ENCODE results near the gene LCA5L. TPM values are rescaled to one million over a fixed set of nuclear protein-coding genes. Genes with fewer than 3 reads are reported as not detected.

The LCA5L gene
- total RNA-seq, 1 donor from 2014 or later = 2.6 TPM

DNA sequence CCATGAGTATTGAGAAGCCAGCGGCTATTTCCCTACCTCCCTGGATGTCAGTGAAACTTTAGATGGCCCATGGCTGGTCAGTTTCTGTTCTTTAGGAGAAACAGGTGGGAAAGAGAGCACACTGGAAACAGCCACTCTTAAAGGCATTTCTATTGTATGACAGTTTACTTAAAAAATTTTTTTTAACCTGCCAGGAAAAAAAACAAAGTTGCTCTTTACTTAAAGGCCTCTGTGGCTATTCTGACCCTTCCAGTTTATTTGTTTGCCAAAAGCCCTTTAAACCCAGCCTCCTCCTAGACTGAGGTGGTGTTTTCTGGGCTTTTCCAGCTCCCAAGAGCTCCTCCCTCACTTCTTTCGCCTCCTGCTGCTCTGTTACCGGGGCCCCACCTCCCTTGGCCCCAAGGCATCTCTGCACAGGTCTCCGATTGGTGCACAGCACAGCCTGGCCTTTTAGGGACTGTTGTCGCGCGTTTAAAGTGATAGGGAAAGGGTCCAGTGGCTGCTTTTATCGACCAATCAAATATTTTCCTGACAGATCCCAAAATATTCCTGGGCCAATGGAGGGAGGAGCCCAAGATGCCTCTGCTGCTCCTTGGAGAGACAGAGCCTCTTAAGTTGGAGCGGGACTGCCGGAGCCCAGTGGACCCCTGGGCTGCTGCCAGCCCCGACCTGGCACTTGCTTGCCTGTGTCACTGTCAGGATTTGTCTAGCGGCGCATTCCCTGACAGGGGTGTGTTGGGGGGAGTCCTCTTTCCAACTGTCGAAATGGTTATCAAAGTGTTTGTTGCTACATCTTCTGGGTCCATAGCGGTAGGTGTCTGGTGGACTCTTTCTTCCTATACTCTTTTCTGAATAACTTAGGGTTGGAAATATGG is 6.0 kb upstream of the LCA5L start, which contains the start of gene SH3BGR:
Gene SH3BGR (plus strand): TSS at position 639 of the 875 bp plus-strand sequence. CDS start 127 bp downstream, at position 766.
- peak within 1 kb of the TSS; percentile 35 for H3K4me3 Mint-ChIP-seq
- H3K4me1 Mint-ChIP-seq (ENCODE audit: unreplicated experiment) = peaks cover 14% of the 10 kb centered on the region
- DNase-seq (ENCODE audit: extremely low spot score, unreplicated experiment) = no peak
- H3K36me3 Mint-ChIP-seq = no peaks in the 10 kb centered on the region
- H3K9me3 Mint-ChIP-seq = no peaks in the 10 kb centered on the region
- no peaks in the 10 kb centered on the region for H3K27me3 Mint-ChIP-seq
- no peak within 1 kb of the TSS for H3K27ac Mint-ChIP-seq
- TF ChIP-seq, protein P1, sequence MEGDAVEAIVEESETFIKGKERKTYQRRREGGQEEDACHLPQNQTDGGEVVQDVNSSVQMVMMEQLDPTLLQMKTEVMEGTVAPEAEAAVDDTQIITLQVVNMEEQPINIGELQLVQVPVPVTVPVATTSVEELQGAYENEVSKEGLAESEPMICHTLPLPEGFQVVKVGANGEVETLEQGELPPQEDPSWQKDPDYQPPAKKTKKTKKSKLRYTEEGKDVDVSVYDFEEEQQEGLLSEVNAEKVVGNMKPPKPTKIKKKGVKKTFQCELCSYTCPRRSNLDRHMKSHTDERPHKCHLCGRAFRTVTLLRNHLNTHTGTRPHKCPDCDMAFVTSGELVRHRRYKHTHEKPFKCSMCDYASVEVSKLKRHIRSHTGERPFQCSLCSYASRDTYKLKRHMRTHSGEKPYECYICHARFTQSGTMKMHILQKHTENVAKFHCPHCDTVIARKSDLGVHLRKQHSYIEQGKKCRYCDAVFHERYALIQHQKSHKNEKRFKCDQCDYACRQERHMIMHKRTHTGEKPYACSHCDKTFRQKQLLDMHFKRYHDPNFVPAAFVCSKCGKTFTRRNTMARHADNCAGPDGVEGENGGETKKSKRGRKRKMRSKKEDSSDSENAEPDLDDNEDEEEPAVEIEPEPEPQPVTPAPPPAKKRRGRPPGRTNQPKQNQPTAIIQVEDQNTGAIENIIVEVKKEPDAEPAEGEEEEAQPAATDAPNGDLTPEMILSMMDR (conservative IDR thresholded peaks at IDR 0.05) = no peak

DNA sequence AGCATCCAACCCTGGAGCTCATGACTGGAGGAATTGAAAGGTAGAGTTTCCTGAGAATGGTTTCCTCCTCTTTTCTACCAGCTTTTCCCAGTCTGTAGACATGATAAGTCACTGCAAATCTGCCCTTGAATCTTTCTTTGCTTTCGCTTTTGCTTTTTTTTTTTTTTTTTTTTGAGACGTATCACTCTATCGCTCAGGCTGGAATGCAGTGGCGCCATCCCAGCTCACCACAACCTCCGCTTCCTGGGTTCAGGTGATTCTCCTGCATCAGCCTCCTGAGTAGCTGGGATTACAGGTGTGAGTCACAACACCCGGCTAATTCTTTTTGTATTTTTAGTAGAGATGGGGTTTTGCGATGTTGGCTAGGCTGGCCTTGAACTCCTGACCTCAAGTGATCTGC is 1.7 kb upstream of the LCA5L start:
- Mint-ChIP-seq H3K9me3 (no peaks in the 10 kb centered on the region), H3K4me1 (ENCODE audit: unreplicated experiment) (peaks cover 21% of the 10 kb centered on the region), H3K27me3 (peaks cover 4% of the 10 kb centered on the region), H3K27ac (no peak overlapping the region), H3K36me3 (no peaks in the 10 kb centered on the region), H3K4me3 (peak overlapping the region; percentile 71)
- TF ChIP-seq, protein P1 (conservative IDR thresholded peaks at IDR 0.05) = no peak
- no peak for DNase-seq (ENCODE audit: extremely low spot score, unreplicated experiment)

- no peaks in the 10 kb centered on the region for H3K36me3 Mint-ChIP-seq
- peak overlapping the region; percentile 97 for H3K4me3 Mint-ChIP-seq
- TF ChIP-seq, protein P1 (conservative IDR thresholded peaks at IDR 0.05) = no peak
- peak overlapping the region; percentile 95 for H3K27ac Mint-ChIP-seq
- peaks cover 4% of the 10 kb centered on the region for H3K27me3 Mint-ChIP-seq
- peaks cover 17% of the 10 kb centered on the region for H3K4me1 Mint-ChIP-seq (ENCODE audit: unreplicated experiment)
- DNase-seq (ENCODE audit: extremely low spot score, unreplicated experiment) = no peak
- H3K9me3 Mint-ChIP-seq = no peaks in the 10 kb centered on the region
Measured at GRCh38 chr21:39444421-39445180, 977 bp downstream of the LCA5L start.

DNA sequence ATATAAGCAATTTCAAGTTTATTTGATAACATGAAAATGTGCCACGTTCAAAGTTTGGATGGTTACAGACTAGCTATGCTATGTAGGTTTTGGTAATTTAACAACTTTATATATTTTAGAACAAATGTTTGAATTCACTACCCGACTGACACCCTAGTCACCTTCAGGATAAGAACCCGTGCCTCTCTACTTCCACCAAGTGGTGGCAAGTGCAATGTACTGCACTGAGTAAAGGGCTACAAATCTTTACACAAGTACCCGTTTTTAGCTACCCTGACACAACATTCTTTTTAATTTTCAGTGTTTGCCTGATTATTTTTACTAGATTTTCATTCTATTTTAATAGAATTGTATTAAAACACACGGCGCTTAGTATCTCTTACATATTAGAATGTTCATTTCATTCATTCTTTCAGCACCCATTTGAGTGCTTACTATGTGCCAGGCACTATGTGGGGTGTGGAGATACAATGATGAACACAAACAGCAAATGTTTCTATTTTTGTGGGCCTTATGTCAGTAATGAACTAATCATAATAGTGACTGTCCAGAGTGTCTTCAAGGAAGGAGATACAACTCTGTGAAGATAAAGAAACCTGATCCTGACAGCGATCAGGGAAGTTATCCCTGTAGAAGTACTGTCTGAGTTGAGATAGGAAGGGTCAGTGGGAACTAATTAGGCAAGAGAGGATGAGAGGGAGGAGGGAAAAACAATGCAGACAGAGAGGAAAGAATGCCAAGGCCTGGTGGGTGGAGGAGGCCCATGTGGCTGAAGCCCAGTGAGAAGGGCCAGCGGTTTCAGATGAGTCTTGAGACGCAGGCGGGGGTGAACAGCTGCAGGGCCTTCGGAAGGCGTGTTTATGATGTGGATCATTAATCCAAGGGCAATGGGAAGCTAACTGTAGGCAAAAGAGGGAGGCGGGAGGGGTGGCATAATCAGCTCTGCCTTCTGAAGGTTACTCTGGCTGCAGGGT is 3.8 kb downstream of the LCA5L start:
- H3K27me3 Mint-ChIP-seq = peaks cover 4% of the 10 kb centered on the region
- H3K4me1 Mint-ChIP-seq (ENCODE audit: unreplicated experiment) = peaks cover 17% of the 10 kb centered on the region
- no peak overlapping the region for H3K4me3 Mint-ChIP-seq
- TF ChIP-seq, protein P1 (conservative IDR thresholded peaks at IDR 0.05) = peak; percentile 89
- no peaks in the 10 kb centered on the region for H3K9me3 Mint-ChIP-seq
- H3K36me3 Mint-ChIP-seq = no peaks in the 10 kb centered on the region
- DNase-seq (ENCODE audit: extremely low spot score, unreplicated experiment) = no peak
- no peak overlapping the region for H3K27ac Mint-ChIP-seq

- DNase-seq (ENCODE audit: extremely low spot score, unreplicated experiment) = no peak
- Mint-ChIP-seq H3K27ac (no peak overlapping the region), H3K27me3 (no peaks in the 10 kb centered on the region), H3K4me1 (ENCODE audit: unreplicated experiment) (peaks cover 5% of the 10 kb centered on the region), H3K4me3 (no peak overlapping the region), H3K36me3 (no peaks in the 10 kb centered on the region), H3K9me3 (no peaks in the 10 kb centered on the region)
- TF ChIP-seq, protein P1 (conservative IDR thresholded peaks at IDR 0.05) = no peak
Measured at GRCh38 chr21:39439232-39439631, 6.3 kb downstream of the LCA5L start.

Measured in type B pancreatic cell (in vitro differentiated cells).